Measurements from ENCODE around the gene AK4. TPM values are rescaled to one million over a fixed set of nuclear protein-coding genes. Genes with fewer than 3 reads are reported as not detected.

AK4 gene
- total RNA-seq, 1 donor from 2014 or later = 36.6 TPM

- H3K4me3 ChIP-seq (ENCODE audit: low read depth, low read length) = no peak overlapping the region
- no peak for TF ChIP-seq CTCF (conservative IDR thresholded peaks at IDR 0.05; ENCODE audit: low read depth, low read length)
- no peak for DNase-seq (ENCODE audit: low read depth)
Measured at GRCh38 chr1:65216989-65217388, 69.0 kb downstream of the AK4 start.

GRCh38 chr1:65221638-65222339 lies 73.8 kb downstream of the AK4 start:
- TF ChIP-seq CTCF (conservative IDR thresholded peaks at IDR 0.05; ENCODE audit: low read depth, low read length) = no peak
- H3K4me3 ChIP-seq (ENCODE audit: low read depth, low read length) = no peak overlapping the region
- no peak for DNase-seq (ENCODE audit: low read depth)

- no peak for TF ChIP-seq CTCF (conservative IDR thresholded peaks at IDR 0.05; ENCODE audit: low read depth, low read length)
- DNase-seq (ENCODE audit: low read depth) = no peak
Measured at GRCh38 chr1:65222340-65222940, 74.4 kb downstream of the AK4 start.

GRCh38 chr1:65224681-65225091 lies 76.7 kb downstream of the AK4 start:
- no peak for DNase-seq (ENCODE audit: low read depth)
- no peak for TF ChIP-seq CTCF (conservative IDR thresholded peaks at IDR 0.05; ENCODE audit: low read depth, low read length)
- H3K4me3 ChIP-seq (ENCODE audit: low read depth, low read length) = no peak overlapping the region

More at GRCh38 chr1:65222340-65222940, 74.4 kb downstream of the AK4 start:
- no peak overlapping the region for H3K4me3 ChIP-seq (ENCODE audit: low read depth, low read length)

GRCh38 chr1:65225179-65225578 lies 77.2 kb downstream of the AK4 start:
- no peak overlapping the region for H3K4me3 ChIP-seq (ENCODE audit: low read depth, low read length)
- no peak for TF ChIP-seq CTCF (conservative IDR thresholded peaks at IDR 0.05; ENCODE audit: low read depth, low read length)
- no peak for DNase-seq (ENCODE audit: low read depth)

GRCh38 chr1:65229201-65229600 lies 81.2 kb downstream of the AK4 start:
- no peak overlapping the region for H3K4me3 ChIP-seq (ENCODE audit: low read depth, low read length)
- no peak for TF ChIP-seq CTCF (conservative IDR thresholded peaks at IDR 0.05; ENCODE audit: low read depth, low read length)
- no peak for DNase-seq (ENCODE audit: low read depth)
